ENCODE results near the gene BTBD16. TPM values are rescaled to one million over a fixed set of nuclear protein-coding genes. Genes with fewer than 3 reads are reported as not detected.

The BTBD16 gene
- total RNA-seq, 2 experiments from 2014 or later: 0.06 TPM; not detected in 1

DNA sequence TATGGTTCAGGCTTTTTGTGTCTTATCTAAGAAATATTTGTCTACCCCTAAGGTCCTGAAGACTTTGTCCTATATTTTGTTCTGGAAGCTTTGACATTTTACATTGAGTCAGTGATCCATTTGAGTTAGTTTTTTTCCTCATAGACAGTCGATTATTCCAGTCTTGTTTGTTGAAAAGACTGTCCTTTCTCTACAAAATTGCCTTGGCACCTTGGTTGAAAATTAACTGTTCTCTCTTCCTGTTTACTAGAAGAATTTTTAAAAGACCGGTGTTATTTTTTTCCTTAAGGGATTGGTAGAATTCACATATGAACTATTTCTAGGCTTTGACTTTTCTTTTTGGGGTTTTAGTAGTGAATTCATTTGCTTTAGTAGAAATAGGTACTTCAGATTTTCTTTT is 115.4 kb downstream of the BTBD16 start:
- no peak for TF ChIP-seq EZH2phosphoT487 (IDR thresholded peaks at IDR 0.05; ENCODE audit: borderline replicate concordance, low read depth, low read length)
- TF ChIP-seq CTCF (conservative IDR thresholded peaks at IDR 0.05; ENCODE audit: low read length): no peak

DNA sequence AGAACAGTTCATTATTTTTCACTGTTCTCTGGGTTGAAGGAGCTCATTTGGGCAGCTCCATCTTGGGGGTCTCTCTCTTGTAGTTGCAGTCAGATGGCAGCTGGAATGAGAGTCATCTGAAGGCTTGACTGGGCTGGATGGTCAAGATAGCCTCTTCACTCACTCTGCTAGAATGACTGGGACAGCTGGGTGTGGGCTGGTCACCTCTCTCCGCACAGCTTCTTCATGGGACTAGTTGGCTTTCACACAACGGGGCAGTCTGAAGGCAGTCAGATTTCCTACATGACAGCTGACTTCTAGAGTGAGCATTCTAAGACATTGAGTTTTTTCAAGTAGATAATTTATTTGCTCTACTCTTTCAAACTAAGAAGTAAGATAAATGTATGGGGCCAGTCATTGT is 116.5 kb downstream of the BTBD16 start:
- no peak for TF ChIP-seq CTCF (conservative IDR thresholded peaks at IDR 0.05; ENCODE audit: low read length)
- Histone ChIP-seq H3K4me2 (ENCODE audit: low read length) (no peak overlapping the region), H2AFZ (ENCODE audit: low read length) (no peak overlapping the region), H3K9me2 (ENCODE audit: insufficient read depth, low read length) (no peaks in the 10 kb centered on the region), H3K36me3 (ENCODE audit: insufficient read depth, low read length) (no peaks in the 10 kb centered on the region; the same call in 1 of the 2 replicates), H3K27ac (ENCODE audit: low read depth, low read length, poor library complexity, severe bottlenecking) (no peak overlapping the region), H3K4me1 (ENCODE audit: insufficient read depth, low read length, poor library complexity, severe bottlenecking) (peaks cover 15% of the 10 kb centered on the region), H3K9me3 (ENCODE audit: low read length) (no peaks in the 10 kb centered on the region), H3K79me2 (ENCODE audit: insufficient read depth, low read depth, low read length) (no peaks in the 10 kb centered on the region), H3K4me3 (ENCODE audit: low read depth, low read length, poor library complexity, severe bottlenecking) (no peak overlapping the region), H4K20me1 (ENCODE audit: insufficient read depth, low read length) (no peaks in the 10 kb centered on the region)
- ChIA-PET CTCF (ENCODE audit: unreplicated experiment) (no interaction called here), POLR2A (interaction anchor here (0.9 to 1.0 kb wide), 2 partner anchors 12 to 40 kb away, joined by 3 to 4 read pairs; no protein-coding TSS in a partner anchor)
- no TSS peak for BruUV-seq (replicated peaks)
- DNase-seq (ENCODE audit: low spot score): no peak
- intact Hi-C loops (cut with micrococcal nuclease; ENCODE audit: unreplicated experiment): no loop called here

More for the DNA sequence above, 115.4 kb downstream of the BTBD16 start:
- Histone ChIP-seq H2AFZ (ENCODE audit: low read length) (no peak overlapping the region), H3K4me2 (ENCODE audit: low read length) (no peak overlapping the region), H3K4me1 (ENCODE audit: insufficient read depth, low read length, poor library complexity, severe bottlenecking) (peaks cover 15% of the 10 kb centered on the region), H3K27ac (ENCODE audit: low read depth, low read length, poor library complexity, severe bottlenecking) (no peak overlapping the region), H3K79me2 (ENCODE audit: insufficient read depth, low read depth, low read length) (no peaks in the 10 kb centered on the region), H3K9me3 (ENCODE audit: low read length) (no peaks in the 10 kb centered on the region), H4K20me1 (ENCODE audit: insufficient read depth, low read length) (no peaks in the 10 kb centered on the region), H3K4me3 (ENCODE audit: low read depth, low read length, poor library complexity, severe bottlenecking) (no peak overlapping the region), H3K9me2 (ENCODE audit: insufficient read depth, low read length) (no peaks in the 10 kb centered on the region), H3K36me3 (ENCODE audit: insufficient read depth, low read length) (no peaks in the 10 kb centered on the region; the same call in 1 of the 2 replicates)
- CTCF ChIA-PET (ENCODE audit: unreplicated experiment): no interaction called here
- DNase-seq (ENCODE audit: low spot score): no peak
- POLR2A ChIA-PET: interaction anchor here (0.5 to 0.8 kb wide), 5 partner anchors 12 to 1399 kb away, joined by 3 read pairs; partner anchors contain the start of gene PLEKHA1
- intact Hi-C loops (cut with micrococcal nuclease; ENCODE audit: unreplicated experiment): no loop called here
- BruUV-seq (replicated peaks): no TSS peak

Small RNA genes within 50 kb of the gene (small RNA-seq; reads per million reads assigned to genes)
- gene RNU6-728P: not detected

Other genes starting within 250 kb of the BTBD16 start
- 4.2 and 7.3 TPM in 2 replicates for gene PLEKHA1, start 103.4 kb downstream of the BTBD16 start, total RNA-seq (2014; rRNA removed; shearing (Covaris generic))
- gene PLEKHA1, start 103.4 kb downstream of the BTBD16 start, total RNA-seq (2022): 5.5 and 5.6 TPM in 2 replicates
- not detected in 2 replicates for gene ARMS2, start 183.4 kb downstream of the BTBD16 start, total RNA-seq (2014; rRNA removed; shearing (Covaris generic))
- not detected in 2 replicates for gene ARMS2, start 183.4 kb downstream of the BTBD16 start, total RNA-seq (2022)
- gene HTRA1, start 190.3 kb downstream of the BTBD16 start, total RNA-seq (2014; rRNA removed; shearing (Covaris generic)): not detected in 2 replicates
- gene HTRA1, start 190.3 kb downstream of the BTBD16 start, total RNA-seq (2022): not detected in 2 replicates